Activated naive CD4-positive, alpha-beta T cell treated with anti-CD3 and anti-CD28 coated beads, Interleukin-2, amount 10 ng/mL, durations not matched to agents 7 days and 5 days (primary cell): ENCODE results near the gene STX16.
A peak's percentile ranks its signal among the peaks of the same experiment; 100 is the strongest.
"Not testable (repeated sequence)": the region's sequence is repeated elsewhere in the genome, so short reads cannot be mapped to it uniquely, and the experiment has no call there.

ENCODE experiments used
- CTCF ChIA-PET: fragments of 350-600 bp; sonication (Branson Sonifier 250); formaldehyde crosslinking; loops from one replicate; lab custom pipeline; 2021; ENCODE audit warnings: antibody characterized with exemption; lab: Charles Lee
- DNase-seq: peaks from one replicate; pipeline ENCODE4 v3.0.0-alpha.2; 2020
- H3K27ac Mint-ChIP-seq: one replicate; pipeline ENCODE4 v1.8.0; 2021; ENCODE audit warnings: mild to moderate bottlenecking, moderate library complexity, mixed read lengths
- H3K27me3 Mint-ChIP-seq: one replicate; pipeline ENCODE4 v1.8.0; 2021; ENCODE audit warnings: mild to moderate bottlenecking, mixed read lengths
- H3K36me3 Mint-ChIP-seq: one replicate; pipeline ENCODE4 v1.8.0; 2021; ENCODE audit warnings: mixed read lengths
- H3K4me1 Mint-ChIP-seq: one replicate; pipeline ENCODE4 v1.8.0; 2021; ENCODE audit warnings: mixed read lengths
- H3K4me3 Mint-ChIP-seq: one replicate; pipeline ENCODE4 v1.8.0; 2021; ENCODE audit warnings: mild to moderate bottlenecking, moderate library complexity, mixed read lengths
- H3K9me3 Mint-ChIP-seq: one replicate; pipeline ENCODE4 v1.8.0; 2021; ENCODE audit warnings: mixed read lengths

STX16 gene

GRCh38 chr20:58717278-58718091 lies 66.4 kb downstream of the STX16 start:
- H3K4me3 Mint-ChIP-seq = no peak overlapping the region
- CTCF ChIA-PET = no interaction called here

GRCh38 chr20:58718121-58718563 lies 67.1 kb downstream of the STX16 start:
- Mint-ChIP-seq H3K27me3 (peaks cover 15% of the 10 kb centered on the region), H3K27ac (no peak overlapping the region), H3K4me1 (no peaks in the 10 kb centered on the region), H3K9me3 (no peaks in the 10 kb centered on the region), H3K4me3 (no peak overlapping the region), H3K36me3 (no peaks in the 10 kb centered on the region)
- DNase-seq = no peak
- CTCF ChIA-PET = no interaction called here

More at GRCh38 chr20:58717278-58718091, 66.4 kb downstream of the STX16 start:
- H3K4me1 Mint-ChIP-seq = no peaks in the 10 kb centered on the region
- no peak for DNase-seq
- no peaks in the 10 kb centered on the region for H3K36me3 Mint-ChIP-seq
- H3K27ac Mint-ChIP-seq = no peak overlapping the region
- peaks cover 8% of the 10 kb centered on the region for H3K27me3 Mint-ChIP-seq
- no peaks in the 10 kb centered on the region for H3K9me3 Mint-ChIP-seq

GRCh38 chr20:58718729-58719128 lies 67.6 kb downstream of the STX16 start:
- Mint-ChIP-seq H3K4me3 (no peak overlapping the region), H3K27me3 (peaks cover 20% of the 10 kb centered on the region), H3K27ac (no peak overlapping the region), H3K9me3 (no peaks in the 10 kb centered on the region), H3K4me1 (no peaks in the 10 kb centered on the region), H3K36me3 (no peaks in the 10 kb centered on the region)
- no peak for DNase-seq
- CTCF ChIA-PET = no interaction called here

GRCh38 chr20:58719258-58719657 lies 68.2 kb downstream of the STX16 start:
- DNase-seq = no peak
- Mint-ChIP-seq H3K4me1 (no peaks in the 10 kb centered on the region), H3K27me3 (peaks cover 23% of the 10 kb centered on the region), H3K9me3 (no peaks in the 10 kb centered on the region), H3K4me3 (no peak overlapping the region), H3K27ac (no peak overlapping the region), H3K36me3 (no peaks in the 10 kb centered on the region)
- CTCF ChIA-PET = no interaction called here

- H3K27ac Mint-ChIP-seq = no peak overlapping the region
These were observed 68.9 kb downstream of the STX16 start for GRCh38 chr20:58719971-58720371.

GRCh38 chr20:58720890-58721289 lies 69.8 kb downstream of the STX16 start:
- CTCF ChIA-PET = no interaction called here
- no peaks in the 10 kb centered on the region for H3K36me3 Mint-ChIP-seq
- no peak overlapping the region for H3K27ac Mint-ChIP-seq
- no peaks in the 10 kb centered on the region for H3K9me3 Mint-ChIP-seq
- H3K4me1 Mint-ChIP-seq = no peaks in the 10 kb centered on the region
- H3K4me3 Mint-ChIP-seq = no peak overlapping the region
- no peak for DNase-seq
- H3K27me3 Mint-ChIP-seq = peaks cover 28% of the 10 kb centered on the region

More at GRCh38 chr20:58719971-58720371, 68.9 kb downstream of the STX16 start:
- Mint-ChIP-seq H3K9me3 (no peaks in the 10 kb centered on the region), H3K36me3 (no peaks in the 10 kb centered on the region), H3K4me3 (no peak overlapping the region), H3K4me1 (no peaks in the 10 kb centered on the region), H3K27me3 (peaks cover 26% of the 10 kb centered on the region)
- DNase-seq = no peak
- CTCF ChIA-PET = no interaction called here

- Mint-ChIP-seq H3K27me3 (peaks cover 33% of the 10 kb centered on the region), H3K4me3 (no peak overlapping the region), H3K36me3 (no peaks in the 10 kb centered on the region), H3K9me3 (no peaks in the 10 kb centered on the region), H3K4me1 (no peaks in the 10 kb centered on the region), H3K27ac (no peak overlapping the region)
- DNase-seq = peak; percentile 18
- CTCF ChIA-PET = no interaction called here
These were observed 71.1 kb downstream of the STX16 start for GRCh38 chr20:58721951-58722778.

GRCh38 chr20:58722877-58723627 lies 72.0 kb downstream of the STX16 start:
- DNase-seq = peak; percentile 7
- no peaks in the 10 kb centered on the region for H3K9me3 Mint-ChIP-seq
- H3K36me3 Mint-ChIP-seq = no peaks in the 10 kb centered on the region
- CTCF ChIA-PET = no interaction called here
- H3K4me1 Mint-ChIP-seq = no peaks in the 10 kb centered on the region
- no peak overlapping the region for H3K27ac Mint-ChIP-seq
- H3K27me3 Mint-ChIP-seq = peaks cover 33% of the 10 kb centered on the region
- no peak overlapping the region for H3K4me3 Mint-ChIP-seq

- H3K9me3 Mint-ChIP-seq = no peaks in the 10 kb centered on the region
- CTCF ChIA-PET = no interaction called here
- peaks cover 33% of the 10 kb centered on the region for H3K27me3 Mint-ChIP-seq
- H3K27ac Mint-ChIP-seq = no peak overlapping the region
- no peaks in the 10 kb centered on the region for H3K36me3 Mint-ChIP-seq
- DNase-seq = peak; percentile 8
- H3K4me1 Mint-ChIP-seq = no peaks in the 10 kb centered on the region
- H3K4me3 Mint-ChIP-seq = no peak overlapping the region
These were observed 72.5 kb downstream of the STX16 start for GRCh38 chr20:58723628-58723984.

- DNase-seq, H3K4me1 Mint-ChIP-seq, CTCF ChIA-PET, H3K4me3 Mint-ChIP-seq, H3K36me3 Mint-ChIP-seq, H3K27ac Mint-ChIP-seq, H3K9me3 Mint-ChIP-seq: not testable (repeated sequence)
- peaks cover 43% of the 10 kb centered on the region for H3K27me3 Mint-ChIP-seq
These were observed 75.1 kb downstream of the STX16 start for GRCh38 chr20:58726156-58726555.
